ENCODE data around the gene VAV1. TPM values are rescaled to one million over a fixed set of nuclear protein-coding genes. Genes with fewer than 3 reads are reported as not detected.
A peak's percentile ranks its signal among the peaks of the same experiment; 100 is the strongest.
"Not testable (repeated sequence)": the region's sequence is repeated elsewhere in the genome, so short reads cannot be mapped to it uniquely, and the experiment has no call there.

VAV1 gene
- total RNA-seq, 4 donors from 2014 or later, result 1.7 to 4.3 (median 2.6) TPM

- Histone ChIP-seq H3K27me3 (no peaks in the 10 kb centered on the region), H3K4me1 (peaks cover 33 to 34% of the 10 kb centered on the region in 2 donors), H3K4me3 (replicated peaks in 1 of 3) (no peak overlapping the region), H3K9me3 (no peaks in the 10 kb centered on the region), H3K36me3 (peaks cover 38 to 40% of the 10 kb centered on the region in 2 donors), H3K27ac (peak overlapping the region; percentile 86 to 94 (median 89))
- intact Hi-C loops (cut with DNase I), result no loop called here
- DNase-seq, result peak; percentile 96 to 98
- TF ChIP-seq POLR2A (IDR thresholded peaks at IDR 0.05) (peak in 1 of 2 donors; percentile 29), CTCF (IDR thresholded peaks at IDR 0.05) (peak in 2 of 6 experiments; percentile 6 to 25)
- 19 to 34% methylated on average over 20 to 38 of the region's 41 CpGs for WGBS, 2 donors
Observed at GRCh38 chr19:6744381-6745301, 27.9 kb upstream of the VAV1 start.

- H3K36me3 ChIP-seq, result peaks cover 50 to 52% of the 10 kb centered on the region in 2 donors
- peaks cover 28 to 33% of the 10 kb centered on the region in 2 donors for H3K4me1 ChIP-seq
- 88 to 93% methylated on average over 19 to 24 of the region's 24 CpGs for WGBS, 2 donors
- H3K27ac ChIP-seq, result no peak overlapping the region
- no peak for TF ChIP-seq POLR2A (IDR thresholded peaks at IDR 0.05)
- no peak for TF ChIP-seq CTCF (IDR thresholded peaks at IDR 0.05)
- H3K9me3 ChIP-seq, result no peaks in the 10 kb centered on the region
- H3K27me3 ChIP-seq, result no peaks in the 10 kb centered on the region
- DNase-seq, result no peak
- H3K4me3 ChIP-seq (replicated peaks in 1 of 3), result no peak overlapping the region
- intact Hi-C loops (cut with DNase I), result no loop called here
Observed at GRCh38 chr19:6745965-6746364, 26.5 kb upstream of the VAV1 start.

- peak in 1 of 2 donors; percentile 41 for DNase-seq
- H3K27ac ChIP-seq; H3K4me3 ChIP-seq (replicated peaks in 1 of 3); intact Hi-C loops (cut with DNase I); H3K9me3 ChIP-seq; H3K27me3 ChIP-seq: not testable (repeated sequence)
- Histone ChIP-seq H3K36me3 (peaks cover 53 to 60% of the 10 kb centered on the region in 2 donors), H3K4me1 (peaks cover 19 to 22% of the 10 kb centered on the region in 2 donors)
- WGBS, 2 donors, result 72 to 75% methylated on average over 10 of the region's 10 CpGs
Observed at GRCh38 chr19:6748543-6748942, 24.0 kb upstream of the VAV1 start.

- TF ChIP-seq CTCF (IDR thresholded peaks at IDR 0.05), result no peak
- no peak for TF ChIP-seq POLR2A (IDR thresholded peaks at IDR 0.05)
- Histone ChIP-seq H3K4me1 (peaks cover 5 to 7% of the 10 kb centered on the region in 2 donors), H3K9me3 (no peaks in the 10 kb centered on the region), H3K4me3 (replicated peaks in 1 of 3) (no peak overlapping the region), H3K27me3 (no peaks in the 10 kb centered on the region), H3K36me3 (peaks cover 57 to 65% of the 10 kb centered on the region in 2 donors), H3K27ac (no peak overlapping the region)
- intact Hi-C loops (cut with DNase I), result no loop called here
- WGBS, 2 donors, result 81 to 86% methylated on average over 15 of the region's 20 CpGs
- no peak for DNase-seq
Observed at GRCh38 chr19:6750062-6750461, 22.4 kb upstream of the VAV1 start.

GRCh38 chr19:6751189-6751588 is 21.3 kb upstream of the VAV1 start:
- no peak for DNase-seq
- intact Hi-C loops (cut with DNase I), result no loop called here
- H3K36me3 ChIP-seq, result peaks cover 54 to 62% of the 10 kb centered on the region in 2 donors

More at GRCh38 chr19:6751189-6751588, 21.3 kb upstream of the VAV1 start:
- WGBS, 2 donors, result 94% methylated on average over 16 of the region's 16 CpGs
- H3K4me1 ChIP-seq, result no peaks in the 10 kb centered on the region
- no peaks in the 10 kb centered on the region for H3K27me3 ChIP-seq
- H3K27ac ChIP-seq, result no peak overlapping the region
- TF ChIP-seq POLR2A (IDR thresholded peaks at IDR 0.05) (no peak), CTCF (IDR thresholded peaks at IDR 0.05) (no peak)
- H3K4me3 ChIP-seq (replicated peaks in 1 of 3), result no peak overlapping the region
- H3K9me3 ChIP-seq, result no peaks in the 10 kb centered on the region

All from thyroid gland (tissue), 4 donors.